GM12801 (cell line): ENCODE measurements around the gene ARHGAP22.
A peak's percentile ranks its signal among the peaks of the same experiment; 100 is the strongest.

Source experiments
- CTCF ChIP-seq: IDR thresholded peaks from one replicate; pipeline ENCODE4 v1.5.1; 2011; ENCODE audit warnings: control low read depth; ENCODE audit not compliant: insufficient read length; ENCODE audit errors: extremely low read depth

Gene ARHGAP22

GRCh38 chr10:48608976-48609375 lies 4.1 kb upstream of the ARHGAP22 start:
- no peak for TF ChIP-seq CTCF

GRCh38 chr10:48608279-48608681 lies 3.4 kb upstream of the ARHGAP22 start:
- peak; percentile 91 for TF ChIP-seq CTCF

GRCh38 chr10:48607356-48608278 lies 2.7 kb upstream of the ARHGAP22 start:
- no peak for TF ChIP-seq CTCF

DNA sequence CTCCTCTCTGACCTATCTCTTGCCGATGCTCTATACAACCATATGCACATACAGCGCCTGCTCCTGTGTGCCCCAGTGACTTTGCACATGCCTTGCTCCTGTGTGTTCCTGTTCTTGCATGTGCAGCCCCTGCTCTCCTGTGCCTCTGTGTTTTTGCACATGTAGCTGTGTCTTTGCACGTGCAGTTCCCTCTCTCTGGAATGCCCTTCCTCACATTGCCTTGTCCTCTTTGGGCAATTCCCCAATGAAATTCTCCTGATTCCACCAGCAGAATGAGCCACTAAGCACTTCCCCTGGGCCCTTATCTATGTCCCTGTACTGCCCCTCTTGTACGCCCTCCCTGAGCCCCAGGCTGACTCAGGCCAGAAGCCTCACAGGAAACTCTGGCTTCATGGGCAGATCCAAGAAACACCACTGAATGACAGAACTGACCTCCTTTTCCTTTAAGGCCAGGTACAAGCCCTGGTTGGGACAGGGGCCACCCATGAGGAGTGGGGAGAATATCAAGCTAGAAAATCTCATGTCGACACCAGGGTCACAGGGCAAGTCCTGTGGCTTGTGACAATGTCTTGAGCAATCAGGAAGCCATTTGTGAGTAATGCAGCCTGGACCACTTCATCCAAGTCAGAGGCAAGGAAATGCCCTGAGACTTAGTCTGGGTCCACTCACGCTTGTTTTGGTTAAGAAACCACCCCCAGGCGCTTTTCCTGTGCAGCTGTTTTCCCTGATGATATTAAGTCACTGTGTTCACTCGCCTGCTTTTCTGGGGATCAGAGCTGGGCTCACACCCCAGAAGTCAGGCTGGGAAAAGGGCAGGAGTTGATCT lies 1.9 kb upstream of the ARHGAP22 start:
- no peak for TF ChIP-seq CTCF

DNA sequence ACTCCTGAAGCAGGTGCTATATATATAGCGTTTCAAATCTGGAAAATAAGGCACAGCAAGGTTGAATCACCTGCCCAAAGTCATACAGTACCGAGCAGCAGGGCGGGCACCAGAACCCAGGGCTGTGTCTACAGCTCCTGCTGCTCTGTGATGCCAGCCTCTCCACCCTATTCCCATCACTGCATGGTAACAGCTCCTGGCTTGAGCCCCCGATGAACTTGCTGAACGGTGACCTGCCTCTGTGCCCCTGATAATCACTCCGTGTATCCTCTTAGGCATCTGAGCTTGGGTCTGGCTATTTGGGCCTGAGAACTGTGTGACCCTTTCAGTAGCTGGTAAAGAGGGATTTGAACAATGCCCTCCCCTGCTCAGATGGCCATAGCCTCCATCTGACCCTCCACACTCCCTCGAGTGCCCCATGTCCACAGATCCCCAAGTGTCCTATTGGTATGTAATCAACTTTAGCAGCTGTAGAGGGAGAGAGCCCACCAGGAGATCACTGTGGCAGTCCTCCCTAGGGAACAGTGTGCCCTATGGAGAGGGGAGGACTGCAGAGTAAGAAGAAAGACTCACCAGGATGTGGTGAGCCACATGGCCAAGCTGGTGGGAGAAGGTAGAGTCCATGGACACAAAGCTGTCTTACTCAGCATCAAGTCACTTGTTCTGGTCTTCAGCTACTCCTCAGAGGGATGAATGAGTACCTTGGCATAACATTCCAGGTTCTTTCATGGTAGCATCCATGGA lies 1.1 kb upstream of the ARHGAP22 start:
- no peak for TF ChIP-seq CTCF

GRCh38 chr10:48604039-48604990 lies 558 bp downstream of the ARHGAP22 start:
- TF ChIP-seq CTCF = no peak
